Hematopoietic multipotent progenitor cell treated with erythropoietin and hydrocortisone succinate and interleukin-3 and kit ligand, for 15 days (in vitro differentiated cells): ENCODE data around the gene MYO18A.

Experiments used
- DNase-seq: peaks from one replicate; pipeline ENCODE4 v3.0.0-alpha.2; 2015; ENCODE audit warnings: low spot score

Gene MYO18A

DNA sequence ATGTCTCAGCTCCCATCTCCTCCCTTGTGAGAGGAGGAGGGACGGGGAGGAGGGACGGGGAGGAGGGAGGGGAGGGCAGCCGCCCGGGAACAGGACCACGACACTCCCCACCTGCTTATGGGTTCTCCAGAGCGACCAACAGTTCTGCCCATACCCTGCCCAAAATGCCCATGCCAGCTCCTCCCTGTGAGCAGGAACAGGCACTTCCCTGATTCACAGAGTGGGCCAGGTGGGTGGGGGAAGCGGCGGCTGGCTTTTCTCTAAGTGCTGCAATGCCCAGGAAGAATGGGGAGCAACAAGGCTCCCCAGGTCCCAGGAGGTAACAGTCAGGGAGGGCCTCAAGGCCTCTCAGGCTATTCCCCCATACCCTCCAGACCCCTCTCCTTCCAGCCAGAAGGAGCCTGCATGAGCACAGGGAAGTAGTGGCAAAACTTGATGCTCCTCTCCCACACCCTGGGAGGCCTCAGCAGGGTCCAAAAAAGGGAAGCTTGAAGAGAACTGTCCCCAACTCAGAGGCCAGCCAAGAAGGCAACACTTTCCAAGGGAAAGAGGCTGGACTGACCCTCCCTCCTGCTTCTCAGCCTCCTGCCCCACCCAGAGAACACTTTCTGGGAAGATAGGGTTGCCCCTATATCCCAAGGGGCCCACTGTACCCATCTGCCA lies 53.8 kb downstream of the MYO18A start:
- no peak for DNase-seq

DNA sequence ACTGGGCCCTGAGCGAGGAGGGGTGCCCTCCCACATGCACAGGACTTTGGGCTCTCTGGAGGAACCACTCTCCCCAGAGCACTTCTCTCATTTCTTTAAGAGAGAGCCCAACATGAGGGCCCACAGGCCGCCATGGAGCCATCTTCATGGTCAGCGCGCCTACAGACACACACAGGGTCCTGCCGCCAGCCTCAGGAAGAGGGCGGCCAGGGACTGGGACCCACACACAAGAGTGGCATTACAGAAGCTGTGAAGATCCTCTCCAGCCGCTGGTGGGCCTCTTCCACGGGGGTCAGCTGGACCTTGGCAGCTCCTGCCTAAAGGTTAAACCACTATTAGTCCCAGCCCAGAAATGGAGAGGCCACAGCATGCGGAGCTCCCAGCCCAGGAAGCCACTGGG lies 54.5 kb downstream of the MYO18A start:
- DNase-seq = no peak

DNA sequence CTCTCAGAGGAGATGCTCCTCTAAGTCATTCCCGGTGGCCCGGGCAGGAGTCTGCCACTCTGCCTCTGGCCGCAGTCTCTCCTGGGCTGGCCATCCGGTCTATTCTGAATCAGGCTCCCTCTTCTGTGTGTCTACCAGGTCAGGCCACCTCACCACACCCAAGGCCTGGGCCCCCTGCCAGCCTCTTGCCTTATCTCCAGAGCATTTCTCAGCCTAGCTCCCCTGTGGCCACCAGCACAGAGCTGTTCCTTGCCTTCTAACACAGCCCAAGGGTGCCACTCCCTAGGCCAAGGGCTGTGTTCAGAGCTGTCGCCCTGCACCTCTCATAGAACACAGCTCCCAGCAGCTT lies 55.3 kb downstream of the MYO18A start:
- DNase-seq = peak; percentile 82

DNA sequence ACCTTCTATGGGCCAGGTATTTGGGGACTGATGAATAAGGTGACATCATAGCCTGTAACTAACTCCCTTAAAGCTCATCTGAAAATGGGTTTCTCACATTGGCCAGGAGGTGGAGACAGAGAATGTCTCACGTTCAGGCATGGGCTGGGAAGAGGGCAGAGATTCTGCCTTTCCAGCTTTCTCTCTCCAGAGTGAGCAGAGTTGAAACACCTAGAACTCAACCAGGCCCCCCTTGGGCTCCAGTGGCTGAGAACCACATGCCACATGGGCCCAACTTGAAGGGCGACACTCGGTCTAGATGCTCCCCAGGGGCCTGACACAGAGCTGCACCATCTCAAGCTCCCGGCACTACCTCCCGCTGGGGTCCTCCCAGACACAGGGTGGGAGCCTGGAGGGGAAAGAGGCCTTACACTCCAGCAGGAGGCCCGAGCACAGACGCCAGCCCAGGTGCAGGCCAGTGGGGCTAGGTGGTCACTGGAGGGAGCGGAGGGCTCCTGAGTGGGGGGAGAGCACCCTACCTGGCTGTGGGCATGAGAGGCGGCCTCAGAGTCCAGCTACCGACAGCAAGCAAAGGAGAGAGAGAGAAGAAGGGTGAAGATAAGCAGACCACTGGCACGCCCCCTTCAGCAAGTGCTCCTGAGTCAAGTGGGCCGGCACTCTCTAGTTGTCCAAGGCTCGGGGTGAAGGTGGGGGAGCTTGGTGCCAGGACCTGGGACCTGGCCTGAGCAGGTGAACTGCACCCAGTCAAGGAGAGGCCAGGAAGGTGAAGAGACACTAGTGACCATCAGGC lies 55.9 kb downstream of the MYO18A start:
- peak; percentile 71 for DNase-seq

DNA sequence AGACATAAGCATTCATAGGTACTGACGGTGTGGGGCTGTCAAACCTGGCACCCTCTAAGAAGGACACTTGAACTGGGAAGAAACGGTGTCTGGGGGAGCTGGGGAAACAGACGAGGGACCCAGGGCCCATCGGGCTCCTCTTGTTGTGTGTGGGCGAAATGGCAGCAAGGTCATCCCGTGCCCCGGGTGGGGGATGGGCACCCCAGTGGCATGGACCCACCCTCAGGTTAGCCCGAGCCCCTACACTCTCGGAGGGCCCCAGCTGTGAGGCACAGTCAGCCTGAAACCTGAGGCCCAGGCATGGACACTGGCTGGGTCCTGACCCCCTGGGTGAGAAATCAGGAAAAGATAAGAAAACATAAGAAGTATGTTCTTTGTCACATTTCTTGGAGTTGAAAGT lies 57.1 kb downstream of the MYO18A start:
- DNase-seq = no peak

DNA sequence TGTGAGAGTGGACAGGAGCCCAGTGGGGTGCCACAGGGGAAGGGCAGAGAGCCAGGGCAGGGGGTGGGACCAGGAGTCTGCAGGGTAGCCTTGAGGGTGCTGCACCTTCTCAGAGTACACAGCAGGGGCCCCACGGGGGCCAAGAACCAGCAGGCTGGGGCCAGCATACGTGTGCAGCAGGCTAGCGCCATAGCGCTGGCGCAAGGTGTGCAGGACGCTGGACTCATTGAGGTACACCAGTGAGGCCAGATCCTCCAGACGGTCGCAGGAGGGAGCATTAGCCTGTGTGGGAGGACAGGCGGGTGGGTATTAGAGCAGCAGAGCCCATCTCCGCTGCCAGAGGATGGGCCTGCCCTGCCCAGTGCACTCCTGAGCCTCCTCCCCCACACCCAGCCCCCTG lies 58.8 kb downstream of the MYO18A start:
- DNase-seq = no peak

DNA sequence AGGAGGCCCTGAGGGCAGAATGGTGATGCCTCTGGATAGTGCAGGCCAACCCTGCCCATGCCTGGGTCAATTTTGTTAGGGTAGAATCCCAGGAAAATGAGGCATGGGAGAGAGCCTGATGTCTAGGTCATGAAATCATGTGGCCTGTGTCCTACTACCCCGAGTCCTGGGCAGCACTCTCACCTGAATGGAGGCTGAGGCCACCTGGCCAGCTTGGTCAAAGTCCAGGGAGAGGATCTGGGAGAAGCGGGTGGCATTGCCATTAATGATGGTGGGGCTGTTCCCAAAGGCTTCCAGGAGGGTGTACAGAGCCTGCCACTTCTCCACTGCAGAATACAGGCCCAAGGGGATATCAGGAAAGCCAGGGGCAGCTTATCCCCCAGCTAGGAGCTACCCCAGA lies 59.8 kb downstream of the MYO18A start:
- no peak for DNase-seq

DNA sequence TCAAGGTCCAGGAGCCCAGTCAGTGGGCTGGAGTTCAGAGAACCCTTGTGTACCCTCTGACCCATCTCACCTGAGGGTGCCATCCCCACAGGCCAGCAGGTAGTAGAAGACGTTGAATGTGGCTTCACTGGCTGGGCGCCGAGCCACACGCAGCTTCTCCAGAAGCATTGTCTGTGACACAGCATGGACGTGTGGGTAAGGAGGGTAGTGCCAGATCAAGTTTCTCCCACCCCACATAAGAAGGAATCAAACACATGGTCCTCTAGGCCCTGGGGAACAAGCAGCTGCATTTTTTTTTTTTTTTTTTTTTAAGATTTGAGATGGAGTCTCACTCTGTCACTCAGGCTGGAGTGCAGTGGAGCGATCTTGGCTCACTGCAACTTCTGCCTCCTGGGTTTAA lies 60.9 kb downstream of the MYO18A start:
- no peak for DNase-seq

DNA sequence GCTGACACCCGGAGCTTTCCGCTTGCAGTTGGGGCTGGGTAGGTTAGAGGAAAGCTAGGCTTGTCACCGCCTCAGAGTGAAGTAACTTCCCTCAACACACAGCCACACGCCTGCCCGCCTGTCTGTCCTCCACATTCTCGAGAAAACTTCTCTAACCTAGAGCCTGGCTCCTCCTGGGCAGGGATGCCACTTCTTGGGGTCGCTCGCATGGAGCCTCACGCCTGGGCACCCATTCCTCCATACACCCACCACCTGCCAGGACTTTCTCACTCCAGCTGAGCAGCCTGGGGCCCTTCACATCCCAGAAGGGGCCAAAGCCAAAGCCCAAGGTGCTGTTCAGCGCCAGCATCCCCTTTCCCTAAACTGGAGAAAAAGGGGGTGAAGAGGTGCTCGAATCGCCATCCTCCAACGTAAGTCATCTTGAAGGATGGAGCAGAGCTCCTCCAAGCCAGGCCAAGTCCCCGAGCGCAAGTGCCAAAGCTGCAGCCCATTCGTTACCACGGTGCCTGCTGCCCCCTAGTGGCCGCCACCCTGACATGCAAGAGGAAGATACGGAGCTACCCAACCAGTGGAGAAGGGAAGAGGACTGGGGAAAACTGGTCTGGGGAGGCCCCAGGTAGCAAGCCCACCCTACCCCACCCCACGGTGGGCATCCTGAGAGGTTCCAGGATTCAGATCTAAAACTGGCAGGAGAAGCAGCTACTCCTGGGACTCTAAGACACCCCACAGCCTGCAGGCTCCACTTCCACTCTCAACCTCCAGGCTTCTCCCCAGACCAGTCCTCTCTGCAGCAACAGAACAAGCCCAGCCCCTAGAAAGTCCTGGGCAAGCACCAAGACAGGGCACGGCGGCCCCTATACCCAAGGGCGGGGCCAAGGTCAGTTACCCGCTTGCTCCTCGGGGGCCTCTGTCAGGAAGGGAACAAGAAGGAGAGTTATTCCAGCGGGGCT lies 63.1 kb downstream of the MYO18A start:
- DNase-seq = peak; percentile 81

DNA sequence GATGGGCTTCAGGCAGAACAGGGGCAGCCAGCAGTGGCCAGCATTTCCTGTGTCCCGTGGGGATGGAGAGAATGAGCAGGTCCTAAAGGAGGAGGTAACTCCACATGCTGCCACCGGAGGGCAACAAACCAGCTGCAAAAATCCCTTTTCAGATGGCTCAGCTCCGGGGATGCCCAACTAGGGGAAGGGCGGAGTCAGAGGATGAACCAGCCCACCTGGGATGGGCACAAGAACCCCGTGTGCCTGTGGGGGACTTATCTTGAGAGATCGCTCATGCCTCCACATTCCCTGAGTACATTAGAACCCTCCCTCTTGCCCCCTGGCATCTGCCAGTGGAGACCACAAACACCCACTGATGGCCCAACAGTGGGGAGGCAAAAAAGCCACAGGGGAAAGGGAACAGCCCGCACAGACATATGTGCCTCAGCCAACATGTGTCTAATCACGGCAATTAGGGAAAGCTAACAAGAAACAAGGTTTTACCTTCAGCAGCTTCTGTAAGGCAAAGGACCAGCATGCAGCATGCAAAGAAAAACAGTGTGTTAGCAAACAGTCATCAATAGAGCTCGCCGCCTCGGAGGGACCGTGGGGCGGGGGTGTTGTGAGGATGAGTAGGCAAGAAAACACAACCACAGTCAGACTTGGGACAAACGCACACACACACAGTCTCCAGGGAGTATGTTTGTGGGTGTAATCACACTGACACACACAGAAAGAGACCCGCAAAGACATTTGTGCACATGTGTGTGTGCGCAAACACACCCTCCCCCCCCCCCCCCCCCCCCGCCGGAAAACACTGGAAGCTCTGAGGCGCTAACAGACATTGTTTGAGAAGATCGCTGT lies 64.0 kb downstream of the MYO18A start:
- DNase-seq = peak; percentile 44

DNA sequence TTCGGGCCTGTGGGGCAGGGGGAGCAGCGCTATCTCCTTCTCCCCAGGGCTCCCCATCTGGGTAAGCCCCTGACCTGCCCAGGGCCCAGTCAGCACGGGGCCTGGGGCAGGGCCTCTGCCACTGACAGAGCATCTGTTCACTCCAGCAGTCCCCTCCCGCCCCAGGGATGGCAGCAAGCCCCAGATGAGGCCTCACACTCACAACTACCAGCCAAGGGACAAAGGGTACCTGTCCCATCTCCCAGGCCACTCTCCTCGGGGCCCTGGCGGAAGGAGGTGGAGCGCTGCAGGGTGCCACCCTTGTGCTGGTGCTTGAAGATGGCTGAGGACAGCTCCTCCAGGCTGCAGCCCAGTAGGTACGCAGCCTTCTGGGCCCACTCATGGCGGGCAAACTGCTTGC lies 64.8 kb downstream of the MYO18A start:
- DNase-seq = no peak

DNA sequence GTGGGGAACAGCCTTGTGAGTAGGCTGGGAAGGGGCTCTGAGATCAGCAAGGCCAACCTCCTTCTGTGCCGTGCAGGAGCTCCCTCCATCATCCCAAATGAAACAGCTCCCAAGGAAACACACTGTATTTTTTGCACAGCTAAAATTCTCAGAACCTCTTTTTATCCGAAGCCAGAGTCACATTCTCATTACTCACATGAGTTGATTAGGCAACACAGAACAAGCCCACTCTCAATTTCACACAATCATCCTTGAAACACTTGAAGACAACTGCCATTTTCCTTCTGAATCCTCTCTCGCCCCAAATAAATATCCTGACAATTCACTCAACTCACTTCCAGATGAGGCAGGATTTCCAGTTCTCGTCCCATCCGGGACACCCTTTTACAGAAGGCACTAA lies 66.1 kb downstream of the MYO18A start:
- DNase-seq = no peak

DNA sequence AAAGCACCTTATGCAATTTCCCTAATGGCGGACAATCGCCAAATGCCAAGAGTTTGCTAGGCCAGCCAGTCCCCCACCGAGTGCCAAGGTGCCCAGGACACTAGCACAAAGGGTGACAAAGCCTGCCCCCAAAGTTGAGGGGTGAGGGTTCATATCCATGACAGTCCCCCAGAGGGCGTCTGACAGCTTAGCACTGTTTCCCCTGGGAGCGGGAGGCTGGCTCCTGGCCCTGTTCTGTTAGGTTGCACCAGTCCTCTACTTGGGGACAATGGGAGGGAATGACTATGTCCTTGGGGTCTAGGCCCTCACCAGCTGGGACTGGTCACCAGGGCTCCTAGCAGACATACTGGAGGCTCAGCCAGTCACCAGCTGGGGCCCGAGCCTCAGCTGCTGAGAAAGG lies 66.9 kb downstream of the MYO18A start:
- DNase-seq = no peak

DNA sequence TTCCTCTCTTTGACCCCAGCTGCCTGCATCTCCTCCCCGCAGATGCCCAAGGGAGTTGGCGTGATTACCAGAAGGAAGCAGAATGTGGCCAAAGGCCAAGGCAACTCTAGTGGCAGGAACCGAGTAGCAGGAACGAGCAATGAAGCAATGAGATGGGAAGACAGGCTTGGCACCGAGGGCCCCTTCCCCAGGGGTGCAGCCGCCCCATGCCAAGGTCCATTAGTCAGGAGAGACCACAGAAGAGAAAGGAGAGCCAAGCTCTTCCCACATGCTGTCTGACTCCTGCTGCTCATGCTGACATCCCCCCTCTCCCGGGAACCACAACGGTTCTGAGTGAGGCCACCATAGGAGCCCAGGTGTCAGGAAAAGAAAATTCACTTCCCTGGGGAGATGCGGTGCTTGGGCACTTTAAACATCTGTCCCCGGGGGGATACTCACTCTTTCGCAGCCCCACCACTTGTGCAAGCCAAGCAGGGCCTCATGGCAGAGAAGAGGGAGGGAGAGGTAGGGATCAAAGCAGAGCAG lies 67.4 kb downstream of the MYO18A start:
- no peak for DNase-seq

DNA sequence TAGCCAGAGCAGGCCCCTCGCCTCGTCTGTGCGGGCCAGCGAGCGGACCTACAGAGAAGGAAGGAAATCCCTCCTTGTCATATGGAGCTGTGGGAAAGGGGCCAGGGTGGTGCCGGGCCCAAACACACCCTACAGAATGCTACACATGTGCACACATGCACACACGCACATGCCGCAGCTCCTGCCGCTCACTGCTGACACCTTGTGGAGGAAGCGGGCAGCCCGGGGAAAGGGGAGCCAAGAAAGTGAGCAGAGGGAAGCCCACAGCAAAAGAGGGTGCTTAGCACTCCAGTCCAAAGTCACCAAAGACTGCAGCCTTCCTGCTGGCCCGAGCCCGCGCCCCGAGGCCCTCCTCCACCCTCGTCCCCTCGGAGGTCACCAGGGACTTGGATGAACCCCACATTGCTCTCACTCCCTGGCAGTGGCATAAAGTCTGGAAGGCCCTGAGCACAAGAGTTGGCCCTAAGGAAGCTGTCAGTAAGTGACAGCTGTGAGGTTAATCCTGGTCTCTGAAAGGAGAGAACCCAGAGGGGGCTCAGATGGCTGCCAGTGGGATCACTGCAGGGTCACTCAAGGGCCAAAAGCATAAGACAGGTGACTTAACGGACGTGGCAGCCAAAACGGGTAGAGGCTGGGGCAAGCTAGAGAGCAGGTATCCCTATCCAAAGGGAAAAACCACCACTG lies 68.2 kb downstream of the MYO18A start:
- DNase-seq = peak; percentile 62

DNA sequence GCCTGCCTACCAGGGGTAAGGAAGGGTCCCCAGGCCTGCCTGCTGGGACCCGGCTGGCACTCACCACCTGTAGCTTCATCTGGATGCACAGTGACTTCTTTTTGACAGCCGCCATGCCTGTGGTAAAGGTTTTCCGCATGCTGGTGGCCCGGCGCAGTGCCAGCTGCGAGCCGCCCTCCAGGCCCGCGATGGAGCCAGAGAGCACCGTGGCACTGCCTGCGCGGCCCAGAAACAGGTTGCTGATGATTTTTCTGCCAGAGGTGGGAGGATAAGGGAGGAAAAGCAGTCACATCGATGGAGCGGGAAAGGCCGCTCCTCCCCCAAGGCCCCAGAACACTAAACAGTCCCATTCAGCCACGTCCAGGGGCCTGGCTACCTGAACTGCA lies 69.8 kb downstream of the MYO18A start:
- no peak for DNase-seq

DNA sequence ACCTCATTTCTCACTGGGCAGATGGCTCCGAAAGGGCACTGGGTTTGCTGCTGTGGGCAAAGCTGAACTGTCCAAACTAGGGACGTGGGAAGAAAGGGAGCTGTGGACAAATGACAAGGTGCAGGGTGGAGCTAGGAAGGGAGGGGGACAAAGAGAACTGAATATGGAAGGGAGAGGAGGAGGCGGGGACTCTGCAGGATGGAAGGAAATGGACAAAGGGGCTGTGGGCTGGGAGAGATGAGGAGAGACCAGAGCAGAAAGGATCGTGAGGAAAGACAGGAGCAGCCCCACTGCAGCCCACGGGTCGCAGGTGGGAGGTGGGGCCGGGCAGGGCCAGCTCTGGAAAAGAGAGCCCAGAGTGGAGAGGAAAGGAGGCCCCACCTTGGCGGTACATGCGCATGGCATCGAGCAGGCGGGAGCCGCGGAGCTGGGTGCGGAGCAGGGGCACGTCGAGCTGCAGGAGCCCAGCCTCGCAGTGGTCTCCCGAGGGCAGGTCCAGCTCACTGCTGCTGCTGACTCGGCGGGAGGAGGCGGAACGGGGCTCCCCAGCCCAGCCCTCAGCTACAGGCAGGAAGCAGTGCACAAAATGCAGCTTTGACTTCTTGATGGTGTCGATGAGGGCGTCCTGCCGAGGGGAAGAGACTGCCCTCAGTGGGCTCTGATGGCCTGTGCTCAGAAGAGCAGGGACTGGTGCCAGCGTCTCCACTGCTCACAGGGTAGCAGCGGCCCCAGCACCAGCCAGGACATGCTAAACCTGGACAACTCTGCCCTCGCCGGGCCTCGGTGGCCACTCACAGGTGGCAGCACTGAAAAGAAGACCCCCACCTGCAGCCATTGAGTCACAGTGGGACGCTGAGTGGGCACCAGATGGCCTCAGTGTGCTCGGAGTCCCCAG lies 70.5 kb downstream of the MYO18A start:
- no peak for DNase-seq

DNA sequence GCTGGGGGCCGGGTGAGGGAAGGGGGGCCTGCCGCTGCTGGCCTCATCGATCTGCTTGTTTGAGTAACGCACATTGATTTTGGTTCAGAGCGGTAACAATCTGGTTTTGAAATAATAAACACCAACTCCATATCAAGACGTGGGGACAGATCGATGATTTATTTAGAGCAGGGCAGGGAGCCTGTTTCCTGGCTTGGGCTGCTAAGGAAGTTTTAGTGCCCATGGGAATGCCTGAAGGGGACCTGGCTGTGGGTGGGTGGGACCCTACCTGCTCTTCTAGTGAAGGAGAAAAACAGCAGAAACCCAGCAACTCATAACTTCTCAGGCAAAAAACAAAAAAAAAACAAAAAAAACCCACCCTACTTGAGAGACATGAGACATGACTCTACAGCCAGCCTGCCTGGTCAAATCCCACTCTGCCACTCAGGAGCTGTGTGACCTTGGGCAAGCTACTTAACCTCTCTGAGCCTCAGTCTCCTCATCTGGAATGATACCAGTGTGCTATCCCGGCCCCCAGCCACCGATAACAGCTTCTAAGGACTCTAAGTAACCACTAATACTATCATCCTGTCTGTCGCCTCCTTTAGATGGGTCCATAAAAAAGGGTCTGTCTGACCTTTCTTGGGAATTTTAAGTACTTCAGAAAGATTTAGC lies 71.2 kb downstream of the MYO18A start:
- DNase-seq = no peak
